Trophoblast cell (in vitro differentiated cells and primary cell): ENCODE measurements around the gene CGNL1.

Source experiments
- DNase-seq, 2 donors: peaks; one replicate each; pipeline ENCODE4 v3.0.0-alpha.2; 2016
- H2AFZ ChIP-seq: 2 replicates; pipeline ENCODE4 v1.6.1; 2013; ENCODE audit warnings: low read length, moderate library complexity, mild to moderate bottlenecking; ENCODE audit not compliant: insufficient read depth, poor library complexity
- H2AK5ac ChIP-seq: 2 replicates; pipeline ENCODE4 v1.6.1; 2013; ENCODE audit warnings: mild to moderate bottlenecking, low read length
- H2BK120ac ChIP-seq: 2 replicates; pipeline ENCODE4 v1.6.1; 2013; ENCODE audit warnings: low read length, mild to moderate bottlenecking, moderate library complexity; ENCODE audit not compliant: insufficient read depth, poor library complexity
- H2BK12ac ChIP-seq: 2 replicates; pipeline ENCODE4 v1.6.1; 2013; ENCODE audit warnings: mild to moderate bottlenecking, low read length, moderate library complexity
- H2BK5ac ChIP-seq: 2 replicates; pipeline ENCODE4 v1.6.1; 2013; ENCODE audit warnings: low read length, low read depth, moderate library complexity, mild to moderate bottlenecking; ENCODE audit not compliant: poor library complexity
- H3K14ac ChIP-seq: 2 replicates; pipeline ENCODE4 v1.6.1; 2013; ENCODE audit warnings: mild to moderate bottlenecking, low read length
- H3K18ac ChIP-seq: 2 replicates; pipeline ENCODE4 v1.6.1; 2013; ENCODE audit warnings: mild to moderate bottlenecking, low read length
- H3K23ac ChIP-seq: 2 replicates; pipeline ENCODE4 v1.6.1; 2013; ENCODE audit warnings: low read length
- H3K27ac ChIP-seq: 2 replicates; pipeline ENCODE4 v1.5.1; 2013; ENCODE audit warnings: low read depth, mild to moderate bottlenecking, inconsistent platforms, low read length, moderate library complexity
- H3K27me3 ChIP-seq: 2 replicates; pipeline ENCODE4 v1.6.1; 2013; ENCODE audit warnings: inconsistent platforms, mild to moderate bottlenecking, low read length, moderate library complexity; ENCODE audit not compliant: insufficient read depth
- H3K36me3 ChIP-seq, 2 experiments: 1 replicate in 1 of 2; 2 replicates in 1 of 2; pipeline ENCODE4 v1.6.1; 2013; ENCODE audit warnings: low read length in 2 of 2, mild to moderate bottlenecking in 2 of 2, moderate library complexity in 1 of 2; ENCODE audit not compliant: insufficient read depth in 2 of 2, control insufficient read depth in 1 of 2
- H3K4ac ChIP-seq: 2 replicates; pipeline ENCODE4 v1.6.1; 2013; ENCODE audit warnings: low read depth, mild to moderate bottlenecking, low read length, moderate library complexity
- H3K4me1 ChIP-seq, 2 experiments: 1 replicate in 1 of 2; 2 replicates in 1 of 2; pipeline ENCODE4 v1.6.1; 2013; ENCODE audit warnings: low read length in 2 of 2, mild to moderate bottlenecking in 2 of 2, moderate library complexity in 1 of 2; ENCODE audit not compliant: insufficient read depth in 2 of 2, control insufficient read depth in 1 of 2
- H3K4me2 ChIP-seq: 2 replicates; pipeline ENCODE4 v1.6.1; 2013; ENCODE audit warnings: inconsistent platforms, mild to moderate bottlenecking, low read length, moderate library complexity
- H3K4me3 ChIP-seq: 2 replicates; pipeline ENCODE4 v1.5.1; 2013; ENCODE audit warnings: mild to moderate bottlenecking, low read depth, low read length, inconsistent platforms
- H3K79me1 ChIP-seq: one replicate; pipeline ENCODE4 v1.6.1; 2013; ENCODE audit warnings: low read length
- H3K79me2 ChIP-seq: 2 replicates; pipeline ENCODE4 v1.6.1; 2013; ENCODE audit warnings: low read length, mild to moderate bottlenecking; ENCODE audit not compliant: control insufficient read depth, insufficient read depth, poor library complexity
- H3K9ac ChIP-seq: 2 replicates; pipeline ENCODE4 v1.6.1; 2013; ENCODE audit warnings: mild to moderate bottlenecking, low read length
- H3K9me3 ChIP-seq: 2 replicates; pipeline ENCODE4 v1.6.1; 2013; ENCODE audit warnings: low read depth, mild to moderate bottlenecking, control low read depth, inconsistent platforms, low read length; ENCODE audit not compliant: insufficient read depth
- H4K12ac ChIP-seq: 2 replicates; pipeline ENCODE4 v1.6.1; 2013; ENCODE audit warnings: low read depth, mild to moderate bottlenecking, low read length, moderate library complexity
- H4K8ac ChIP-seq: 2 replicates; pipeline ENCODE4 v1.6.1; 2013; ENCODE audit warnings: low read depth, mild to moderate bottlenecking, low read length, moderate library complexity
- H4K91ac ChIP-seq: one replicate; pipeline ENCODE4 v1.6.1; 2013; ENCODE audit warnings: low read depth, mild to moderate bottlenecking, low read length, moderate library complexity
- WGBS: extraction: QIAGEN DNeasy Blood & Tissue Kit; methylation state at CpG from one replicate; pipeline ENCODE4 v1.1.7; 2013; ENCODE audit warnings: missing lambda C conversion rate; ENCODE audit not compliant: insufficient read length, insufficient coverage; ENCODE audit errors: extremely low coverage; 5-methylcytosine and 5-hydroxymethylcytosine counted together

Gene CGNL1

GRCh38 chr15:57563416-57563815 is 187.1 kb downstream of the CGNL1 start:
- Histone ChIP-seq H3K4me3 (no peak overlapping the region), H3K27ac (no peak overlapping the region), H3K23ac (no peak overlapping the region), H2BK120ac (no peak overlapping the region), H3K79me1 (no peaks in the 10 kb centered on the region), H2BK12ac (no peak overlapping the region), H2AFZ (no peak overlapping the region), H3K18ac (no peak overlapping the region), H3K4me2 (no peak overlapping the region), H4K8ac (no peak overlapping the region), H3K9me3 (no peaks in the 10 kb centered on the region), H3K27me3 (no peaks in the 10 kb centered on the region), H3K14ac (no peak overlapping the region), H2BK5ac (no peak overlapping the region), H4K12ac (no peak overlapping the region), H4K91ac (no peak overlapping the region), H3K9ac (no peak overlapping the region), H3K4me1 (peaks cover 4 to 8% of the 10 kb centered on the region in 2 experiments), H3K36me3 (no peaks in the 10 kb centered on the region), H2AK5ac (no peak overlapping the region), H3K79me2 (no peaks in the 10 kb centered on the region), H3K4ac (no peak overlapping the region)
- DNase-seq = no peak
- WGBS = no CpG with 5 or more reads among the region's 6 CpGs

- H3K23ac ChIP-seq = no peak overlapping the region
- H3K27ac ChIP-seq = no peak overlapping the region
- no peak overlapping the region for H2BK12ac ChIP-seq
- H3K4me1 ChIP-seq = peaks cover 4 to 8% of the 10 kb centered on the region in 2 experiments
- no peak overlapping the region for H4K8ac ChIP-seq
- H2BK120ac ChIP-seq = no peak overlapping the region
- H3K79me2 ChIP-seq = no peaks in the 10 kb centered on the region
- WGBS = no CpG with 5 or more reads among the region's 10 CpGs
- no peak overlapping the region for H2AFZ ChIP-seq
- no peak overlapping the region for H4K12ac ChIP-seq
- H3K18ac ChIP-seq = no peak overlapping the region
- no peak overlapping the region for H4K91ac ChIP-seq
- H3K27me3 ChIP-seq = no peaks in the 10 kb centered on the region
- no peaks in the 10 kb centered on the region for H3K36me3 ChIP-seq
- H3K4me3 ChIP-seq = no peak overlapping the region
- H3K79me1 ChIP-seq = no peaks in the 10 kb centered on the region
- H2BK5ac ChIP-seq = no peak overlapping the region
- no peaks in the 10 kb centered on the region for H3K9me3 ChIP-seq
- H3K14ac ChIP-seq = no peak overlapping the region
- H3K4me2 ChIP-seq = no peak overlapping the region
- no peak overlapping the region for H3K4ac ChIP-seq
- no peak overlapping the region for H3K9ac ChIP-seq
- no peak overlapping the region for H2AK5ac ChIP-seq
- no peak for DNase-seq
Observed at GRCh38 chr15:57565311-57565710, 189.0 kb downstream of the CGNL1 start.

- no peak overlapping the region for H4K8ac ChIP-seq
- H4K91ac ChIP-seq = no peak overlapping the region
- H3K9ac ChIP-seq = no peak overlapping the region
- H3K4me1 ChIP-seq = peaks cover 4 to 8% of the 10 kb centered on the region in 2 experiments
- no peaks in the 10 kb centered on the region for H3K79me1 ChIP-seq
- no peak overlapping the region for H3K4ac ChIP-seq
- H3K4me3 ChIP-seq = no peak overlapping the region
- no peak overlapping the region for H3K23ac ChIP-seq
- H3K27me3 ChIP-seq = no peaks in the 10 kb centered on the region
- H2BK12ac ChIP-seq = no peak overlapping the region
- no peak overlapping the region for H3K14ac ChIP-seq
- H3K27ac ChIP-seq = no peak overlapping the region
- DNase-seq = no peak
- no peak overlapping the region for H3K18ac ChIP-seq
- H3K36me3 ChIP-seq = no peaks in the 10 kb centered on the region
- no peak overlapping the region for H2BK5ac ChIP-seq
- H2BK120ac ChIP-seq = no peak overlapping the region
- no peak overlapping the region for H2AK5ac ChIP-seq
- no peak overlapping the region for H4K12ac ChIP-seq
- H2AFZ ChIP-seq = no peak overlapping the region
- H3K4me2 ChIP-seq = no peak overlapping the region
- no CpG with 5 or more reads among the region's 4 CpGs for WGBS
- no peaks in the 10 kb centered on the region for H3K9me3 ChIP-seq
- no peaks in the 10 kb centered on the region for H3K79me2 ChIP-seq
Observed at GRCh38 chr15:57566834-57567233, 190.5 kb downstream of the CGNL1 start.

- Histone ChIP-seq H4K12ac (no peak overlapping the region), H4K8ac (no peak overlapping the region), H3K79me1 (no peaks in the 10 kb centered on the region)
Observed at GRCh38 chr15:57567891-57568290, 191.6 kb downstream of the CGNL1 start.

More at GRCh38 chr15:57567891-57568290, 191.6 kb downstream of the CGNL1 start:
- Histone ChIP-seq H2BK120ac (no peak overlapping the region), H3K4ac (no peak overlapping the region), H3K14ac (no peak overlapping the region), H3K4me3 (no peak overlapping the region), H3K4me2 (no peak overlapping the region), H3K9ac (no peak overlapping the region), H3K23ac (no peak overlapping the region), H3K36me3 (no peaks in the 10 kb centered on the region), H2BK5ac (no peak overlapping the region), H3K9me3 (no peaks in the 10 kb centered on the region), H3K27me3 (no peaks in the 10 kb centered on the region), H2BK12ac (no peak overlapping the region), H3K27ac (no peak overlapping the region), H2AK5ac (no peak overlapping the region), H2AFZ (no peak overlapping the region), H3K79me2 (no peaks in the 10 kb centered on the region), H4K91ac (no peak overlapping the region), H3K18ac (no peak overlapping the region), H3K4me1 (no peaks in the 10 kb centered on the region)
- WGBS = no CpG with 5 or more reads among the region's 3 CpGs
- DNase-seq = no peak
